Hepatocyte (in vitro differentiated cells): ENCODE data around the gene RASA1. TPM values are rescaled to one million over a fixed set of nuclear protein-coding genes. Genes with fewer than 3 reads are reported as not detected.

Experiments
- DNase-seq: peaks from one replicate; pipeline ENCODE4 v3.0.0-alpha.2; 2016; ENCODE audit warnings: low spot score
- H2AFZ ChIP-seq: fragments of 200-600 bp; sonication (generic); 2 replicates; pipeline ENCODE4 v1.6.0; 2016; ENCODE audit warnings: antibody characterized with exemption, mild to moderate bottlenecking
- H3K27ac ChIP-seq: fragments of 200-600 bp; sonication (generic); 2 replicates; pipeline ENCODE4 v1.5.1; 2016; ENCODE audit warnings: mild to moderate bottlenecking
- H3K27me3 ChIP-seq: fragments of 200-600 bp; sonication (generic); 2 replicates; pipeline ENCODE4 v1.6.1; 2016
- H3K36me3 ChIP-seq: fragments of 200-600 bp; sonication (generic); replicated peaks from 2 replicates; pipeline ENCODE4 v1.5.1; 2016; ENCODE audit warnings: low read depth; ENCODE audit not compliant: insufficient read depth
- H3K4me1 ChIP-seq: fragments of 200-600 bp; sonication (generic); 2 replicates; pipeline ENCODE4 v1.5.1; 2016; ENCODE audit warnings: mild to moderate bottlenecking, moderate library complexity; ENCODE audit not compliant: insufficient read depth
- H3K4me2 ChIP-seq: fragments of 200-600 bp; sonication (generic); 2 replicates; pipeline ENCODE4 v1.6.0; 2016
- H3K4me3 ChIP-seq: fragments of 200-600 bp; sonication (generic); 2 replicates; pipeline ENCODE4 v1.5.1; 2016; ENCODE audit warnings: mild to moderate bottlenecking
- H3K79me2 ChIP-seq: fragments of 200-600 bp; sonication (generic); 2 replicates; pipeline ENCODE4 v1.6.0; 2017; ENCODE audit warnings: mild to moderate bottlenecking
- H3K9me2 ChIP-seq: fragments of 200-600 bp; sonication (generic); replicated peaks from 2 replicates; pipeline ENCODE4 v1.6.0; 2017; ENCODE audit warnings: mild to moderate bottlenecking; ENCODE audit not compliant: insufficient read depth
- H3K9me3 ChIP-seq: fragments of 200-600 bp; sonication (generic); 2 replicates; pipeline ENCODE4 v1.5.1; 2016; ENCODE audit warnings: low read depth, mild to moderate bottlenecking
- H4K20me1 ChIP-seq: fragments of 200-600 bp; sonication (generic); 2 replicates; pipeline ENCODE4 v1.6.0; 2016; ENCODE audit warnings: mild to moderate bottlenecking; ENCODE audit not compliant: insufficient read depth, poor library complexity, severe bottlenecking
- EZH2 ChIP-seq: fragments of 200-600 bp; sonication (generic); IDR thresholded peaks from 2 replicates; pipeline ENCODE4 v1.6.1; 2016; ENCODE audit warnings: antibody characterized with exemption, mild to moderate bottlenecking, borderline replicate concordance
- EZH2phosphoT487 ChIP-seq: fragments of 200-600 bp; sonication (generic); IDR thresholded peaks from one replicate; pipeline ENCODE4 v1.6.1; 2018; ENCODE audit warnings: antibody characterized with exemption, mild to moderate bottlenecking, low read depth, moderate library complexity; ENCODE audit not compliant: unreplicated experiment, severe bottlenecking
- WGBS: methylation state at CpG from one replicate; pipeline ENCODE4 v1.1.6; 2016; ENCODE audit warnings: low lambda C conversion rate; ENCODE audit errors: missing lambda C conversion rate; 5-methylcytosine and 5-hydroxymethylcytosine counted together
- polyA plus RNA-seq: library from polyadenylated mRNA; unstranded; fragments of >200 nt; fragmentation: Nextera tagmentation; extraction: Ambion mirVana; gene quantifications from 2 replicates; pipeline ENCODE4 v1.2.1, GENCODE V29; 2016
- total RNA-seq: library from RNA; depleted of rRNA; stranded (reverse); fragments of >200 nt; gene quantifications from 2 replicates; pipeline ENCODE4 v1.2.3, GENCODE V29; 2014
- TF ChIP-seq, protein P1 (sequence below): fragments of 200-600 bp; sonication (generic); IDR thresholded peaks from 2 replicates; pipeline ENCODE4 v1.5.1; 2016; ENCODE audit warnings: antibody characterized with exemption, mild to moderate bottlenecking; ENCODE audit not compliant: poor library complexity

The RASA1 gene
- total and polyA plus RNA-seq, 2 experiments from 2014 or later, result 13.7 to 33.5 TPM

DNA sequence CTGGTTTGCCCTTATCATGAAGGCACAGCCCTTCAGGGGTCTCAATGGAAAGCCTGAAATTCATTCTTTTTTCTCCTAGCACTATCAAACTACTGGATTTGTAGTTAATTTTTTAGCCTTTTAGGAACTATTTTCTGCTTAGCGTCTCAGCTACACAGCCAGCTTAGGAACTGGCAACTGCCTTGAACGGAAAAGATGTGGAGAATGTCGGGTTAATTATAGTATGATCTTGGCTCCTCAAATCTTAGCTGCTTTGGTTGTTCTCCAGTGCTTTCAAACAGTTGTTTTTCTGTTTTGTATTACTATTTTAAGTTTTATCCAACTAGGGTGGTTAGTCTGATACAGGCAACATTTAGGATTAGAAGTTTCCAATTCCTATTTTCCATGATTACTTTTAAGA lies 100.9 kb downstream of the RASA1 start:
- Histone ChIP-seq H3K4me2 (no peak overlapping the region), H3K79me2 (peaks cover 2% of the 10 kb centered on the region), H3K9me3 (no peaks in the 10 kb centered on the region), H2AFZ (no peak overlapping the region), H3K27me3 (no peaks in the 10 kb centered on the region), H3K36me3 (no peaks in the 10 kb centered on the region), H4K20me1 (no peaks in the 10 kb centered on the region), H3K27ac (no peak overlapping the region), H3K9me2 (no peaks in the 10 kb centered on the region), H3K4me1 (no peaks in the 10 kb centered on the region), H3K4me3 (no peak overlapping the region)
- no peak for DNase-seq
- TF ChIP-seq, protein P1, sequence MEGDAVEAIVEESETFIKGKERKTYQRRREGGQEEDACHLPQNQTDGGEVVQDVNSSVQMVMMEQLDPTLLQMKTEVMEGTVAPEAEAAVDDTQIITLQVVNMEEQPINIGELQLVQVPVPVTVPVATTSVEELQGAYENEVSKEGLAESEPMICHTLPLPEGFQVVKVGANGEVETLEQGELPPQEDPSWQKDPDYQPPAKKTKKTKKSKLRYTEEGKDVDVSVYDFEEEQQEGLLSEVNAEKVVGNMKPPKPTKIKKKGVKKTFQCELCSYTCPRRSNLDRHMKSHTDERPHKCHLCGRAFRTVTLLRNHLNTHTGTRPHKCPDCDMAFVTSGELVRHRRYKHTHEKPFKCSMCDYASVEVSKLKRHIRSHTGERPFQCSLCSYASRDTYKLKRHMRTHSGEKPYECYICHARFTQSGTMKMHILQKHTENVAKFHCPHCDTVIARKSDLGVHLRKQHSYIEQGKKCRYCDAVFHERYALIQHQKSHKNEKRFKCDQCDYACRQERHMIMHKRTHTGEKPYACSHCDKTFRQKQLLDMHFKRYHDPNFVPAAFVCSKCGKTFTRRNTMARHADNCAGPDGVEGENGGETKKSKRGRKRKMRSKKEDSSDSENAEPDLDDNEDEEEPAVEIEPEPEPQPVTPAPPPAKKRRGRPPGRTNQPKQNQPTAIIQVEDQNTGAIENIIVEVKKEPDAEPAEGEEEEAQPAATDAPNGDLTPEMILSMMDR, result no peak
- TF ChIP-seq EZH2 (no peak), EZH2phosphoT487 (no peak)
- 92% methylated on average over 3 of the region's 3 CpGs for WGBS

DNA sequence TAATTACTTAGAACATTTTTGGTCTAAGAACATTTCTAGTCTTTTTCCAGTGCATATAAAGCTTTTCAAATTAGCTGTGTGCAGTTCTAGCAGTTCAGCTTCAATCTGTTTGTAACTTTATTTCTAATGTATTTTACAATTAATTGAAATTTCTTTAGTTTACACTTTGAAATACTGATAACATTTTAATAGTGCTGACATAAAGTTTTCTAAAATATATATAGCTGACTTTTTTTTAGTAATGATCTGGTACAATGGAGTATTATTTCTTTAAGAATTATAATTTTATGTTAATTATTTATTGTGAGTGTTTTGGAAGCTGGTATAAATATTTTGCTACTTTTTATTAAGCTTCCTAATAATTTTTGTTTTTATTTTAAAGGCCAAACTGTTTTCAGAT lies 101.7 kb downstream of the RASA1 start:
- H3K9me2 ChIP-seq, result no peaks in the 10 kb centered on the region
- no peaks in the 10 kb centered on the region for H3K27me3 ChIP-seq
- H3K36me3 ChIP-seq, result no peaks in the 10 kb centered on the region
- no peak overlapping the region for H3K4me3 ChIP-seq
- no peak for DNase-seq
- H3K79me2 ChIP-seq, result peaks cover 2% of the 10 kb centered on the region
- H3K27ac ChIP-seq, result no peak overlapping the region
- TF ChIP-seq EZH2 (no peak), EZH2phosphoT487 (no peak)
- TF ChIP-seq, protein P1, result no peak
- no peaks in the 10 kb centered on the region for H3K4me1 ChIP-seq
- H3K9me3 ChIP-seq, result no peaks in the 10 kb centered on the region
- no peaks in the 10 kb centered on the region for H4K20me1 ChIP-seq
- H2AFZ ChIP-seq, result no peak overlapping the region
- no peak overlapping the region for H3K4me2 ChIP-seq

DNA sequence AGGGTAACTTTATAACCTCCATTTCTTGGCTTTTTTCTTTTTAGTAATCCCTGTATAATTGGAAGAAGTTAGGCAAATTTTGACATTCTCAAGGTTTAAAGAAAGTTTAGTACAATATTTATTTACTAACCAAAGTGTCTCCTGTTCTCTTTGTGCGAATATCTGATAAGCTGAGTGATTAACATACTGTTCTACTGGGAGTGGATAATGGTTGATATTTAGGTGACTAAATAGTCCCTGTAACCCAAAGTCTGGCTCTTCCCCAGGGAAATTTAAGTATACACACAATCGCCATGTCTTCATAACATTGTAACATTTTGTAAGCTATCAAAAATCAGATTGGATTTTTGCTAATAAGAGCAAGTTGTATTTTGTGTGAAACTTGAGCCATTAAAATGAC lies 105.0 kb downstream of the RASA1 start:
- no peak for DNase-seq
- H3K79me2 ChIP-seq, result peaks cover 2% of the 10 kb centered on the region
- no peaks in the 10 kb centered on the region for H3K9me2 ChIP-seq
- H3K9me3 ChIP-seq, result no peaks in the 10 kb centered on the region
- no peak overlapping the region for H3K4me2 ChIP-seq
- H3K4me1 ChIP-seq, result no peaks in the 10 kb centered on the region
- no peak overlapping the region for H3K4me3 ChIP-seq
- TF ChIP-seq, protein P1, result no peak
- TF ChIP-seq EZH2phosphoT487, result no peak
- no peak for TF ChIP-seq EZH2
- 85% methylated on average over 2 of the region's 2 CpGs for WGBS
- H2AFZ ChIP-seq, result no peak overlapping the region
- no peaks in the 10 kb centered on the region for H3K36me3 ChIP-seq
- H3K27ac ChIP-seq, result no peak overlapping the region
- H4K20me1 ChIP-seq, result no peaks in the 10 kb centered on the region
- no peaks in the 10 kb centered on the region for H3K27me3 ChIP-seq

DNA sequence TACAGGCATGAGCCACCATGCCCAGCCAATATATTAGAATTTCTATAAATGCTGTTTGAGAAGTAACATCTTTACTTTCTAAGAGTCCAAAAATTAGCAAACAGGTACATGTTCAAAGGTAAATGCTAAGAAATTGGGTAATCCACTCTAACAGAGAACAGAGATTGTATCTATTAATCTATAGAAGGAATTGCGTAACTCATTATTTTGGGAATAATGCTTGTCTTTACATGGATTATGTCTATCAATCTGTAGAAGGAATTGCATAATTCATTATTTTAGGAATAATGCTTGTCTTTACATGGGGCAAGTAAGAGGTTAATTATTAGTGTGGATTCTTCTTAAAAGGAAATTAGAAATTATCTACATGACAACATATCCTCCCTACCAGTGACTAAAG lies 114.5 kb downstream of the RASA1 start:
- H3K36me3 ChIP-seq, result peaks cover 4% of the 10 kb centered on the region
- TF ChIP-seq EZH2, result no peak
- TF ChIP-seq EZH2phosphoT487, result no peak
- TF ChIP-seq, protein P1, result no peak
- no peaks in the 10 kb centered on the region for H4K20me1 ChIP-seq
- H3K27me3 ChIP-seq, result no peaks in the 10 kb centered on the region
- WGBS, result 96% methylated on average over 1 of the region's 1 CpG
- no peaks in the 10 kb centered on the region for H3K9me3 ChIP-seq
- no peak overlapping the region for H2AFZ ChIP-seq
- no peak for DNase-seq
- H3K9me2 ChIP-seq, result no peaks in the 10 kb centered on the region
- no peaks in the 10 kb centered on the region for H3K79me2 ChIP-seq
- H3K4me2 ChIP-seq, result no peak overlapping the region
- H3K27ac ChIP-seq, result no peak overlapping the region
- peaks cover 10% of the 10 kb centered on the region for H3K4me1 ChIP-seq
- H3K4me3 ChIP-seq, result no peak overlapping the region
